Cardiac muscle cell (in vitro differentiated cells and primary cell): ENCODE results near the gene KRABD2.
A peak's percentile ranks its signal among the peaks of the same experiment; 100 is the strongest.

Experiments
- DNase-seq, 2 donors: peaks; one replicate each; pipeline versions ENCODE4 v3.0.0 to v3.0.0-alpha.2; 2010 to 2017; ENCODE audit warnings: low read depth in 1 of 2, low spot score in 1 of 2
- H3K27ac ChIP-seq: fragments of 200-600 bp; sonication (generic); 2 replicates; pipeline ENCODE4 v1.5.1; 2016
- H3K27me3 ChIP-seq: fragments of 200-600 bp; sonication (generic); 2 replicates; pipeline ENCODE4 v1.6.0; 2016; ENCODE audit warnings: control low read depth
- H3K36me3 ChIP-seq: fragments of 200-600 bp; sonication (generic); 2 replicates; pipeline ENCODE4 v1.5.1; 2016; ENCODE audit warnings: control low read depth
- H3K4me1 ChIP-seq: fragments of 200-600 bp; sonication (generic); 2 replicates; pipeline ENCODE4 v1.8.1; 2017; ENCODE audit warnings: low read depth, mild to moderate bottlenecking, mixed run types
- H3K4me3 ChIP-seq: fragments of 200-600 bp; sonication (generic); 2 replicates; pipeline ENCODE4 v1.5.1; 2016; ENCODE audit warnings: mild to moderate bottlenecking
- H3K9me3 ChIP-seq: fragments of 200-600 bp; sonication (generic); 2 replicates; pipeline ENCODE4 v1.5.1; 2017; ENCODE audit warnings: low read depth, mild to moderate bottlenecking, control low read depth
- CTCF ChIP-seq: IDR thresholded peaks from 2 replicates; pipeline ENCODE4 v1.5.1; 2012; ENCODE audit warnings: low read depth, mild to moderate bottlenecking, low read length

KRABD2 gene

GRCh38 chr17:8376271-8377067 is at the start of gene KRABD2:
Gene KRABD2 (minus strand): TSS chr17:8376704.
- peak; percentile 58 for TF ChIP-seq CTCF
- DNase-seq = peak; percentile 87 to 94
- no peaks in the 10 kb centered on the region for H3K9me3 ChIP-seq
- H3K36me3 ChIP-seq = peaks cover 46% of the 10 kb centered on the region
- peak within 1 kb of the TSS; percentile 52 for H3K4me3 ChIP-seq
- H3K27ac ChIP-seq = peak within 1 kb of the TSS; percentile 89
- H3K27me3 ChIP-seq = no peaks in the 10 kb centered on the region
- H3K4me1 ChIP-seq = peaks cover 5% of the 10 kb centered on the region

- no peak overlapping the region for H3K4me3 ChIP-seq
- H3K36me3 ChIP-seq = no peaks in the 10 kb centered on the region
- H3K9me3 ChIP-seq = no peaks in the 10 kb centered on the region
- no peak for TF ChIP-seq CTCF
- DNase-seq = no peak
- no peaks in the 10 kb centered on the region for H3K27me3 ChIP-seq
- H3K4me1 ChIP-seq = peaks cover 10% of the 10 kb centered on the region
- H3K27ac ChIP-seq = no peak overlapping the region
Observed at GRCh38 chr17:8421571-8421970, 45.1 kb upstream of the KRABD2 start.

- Histone ChIP-seq H3K36me3 (no peaks in the 10 kb centered on the region), H3K9me3 (no peaks in the 10 kb centered on the region), H3K4me1 (peaks cover 10% of the 10 kb centered on the region), H3K27ac (peak overlapping the region; percentile 35), H3K27me3 (no peaks in the 10 kb centered on the region), H3K4me3 (no peak overlapping the region)
- peak; percentile 75 to 91 for DNase-seq
- TF ChIP-seq CTCF = no peak
Observed at GRCh38 chr17:8420041-8420934, 43.8 kb upstream of the KRABD2 start.

- no peaks in the 10 kb centered on the region for H3K27me3 ChIP-seq
- no peak overlapping the region for H3K4me3 ChIP-seq
- peaks cover 10% of the 10 kb centered on the region for H3K4me1 ChIP-seq
- no peaks in the 10 kb centered on the region for H3K9me3 ChIP-seq
- TF ChIP-seq CTCF = no peak
- DNase-seq = no peak
- H3K27ac ChIP-seq = no peak overlapping the region
- no peaks in the 10 kb centered on the region for H3K36me3 ChIP-seq
Observed at GRCh38 chr17:8419305-8419704, 42.8 kb upstream of the KRABD2 start.

- no peak for TF ChIP-seq CTCF
- Histone ChIP-seq H3K36me3 (no peaks in the 10 kb centered on the region), H3K9me3 (no peaks in the 10 kb centered on the region), H3K4me3 (no peak overlapping the region), H3K4me1 (peaks cover 10% of the 10 kb centered on the region), H3K27ac (no peak overlapping the region), H3K27me3 (no peaks in the 10 kb centered on the region)
- no peak for DNase-seq
Observed at GRCh38 chr17:8418471-8418870, 42.0 kb upstream of the KRABD2 start.
